H9 (cell line): ENCODE data around the gene ATP12A. TPM values are rescaled to one million over a fixed set of nuclear protein-coding genes. Genes with fewer than 3 reads are reported as not detected.

Experiments
- DNase-seq: peaks from one replicate; pipeline ENCODE4 v3.0.0-alpha.2; 2017
- H2AFZ ChIP-seq: one replicate; pipeline ENCODE4 v1.6.1; 2013; ENCODE audit warnings: mild to moderate bottlenecking, low read length, control low read depth, moderate library complexity
- H2AK5ac ChIP-seq: 2 replicates; pipeline ENCODE4 v1.6.1; 2013; ENCODE audit warnings: low read length, control low read depth, mixed read lengths; ENCODE audit not compliant: insufficient read length
- H2BK120ac ChIP-seq: one replicate; pipeline ENCODE4 v1.6.1; 2013; ENCODE audit warnings: low read depth, mild to moderate bottlenecking, low read length, control low read depth, inconsistent platforms; ENCODE audit not compliant: poor library complexity, severe bottlenecking
- H2BK12ac ChIP-seq: 2 replicates; pipeline ENCODE4 v1.6.1; 2013; ENCODE audit warnings: low read length, control low read depth, mixed read lengths, low read depth; ENCODE audit not compliant: insufficient read length
- H2BK15ac ChIP-seq: 2 replicates; pipeline ENCODE4 v1.6.1; 2013; ENCODE audit warnings: low read depth, low read length, control low read depth
- H2BK20ac ChIP-seq: one replicate; pipeline ENCODE4 v1.6.1; 2013; ENCODE audit warnings: low read depth, mild to moderate bottlenecking, low read length, control low read depth, inconsistent platforms; ENCODE audit not compliant: poor library complexity, severe bottlenecking
- H2BK5ac ChIP-seq: 2 replicates; pipeline ENCODE4 v1.6.1; 2013; ENCODE audit warnings: low read length, control low read depth, mixed read lengths; ENCODE audit not compliant: insufficient read length
- H3K14ac ChIP-seq: 2 replicates; pipeline ENCODE4 v1.6.1; 2013; ENCODE audit warnings: low read length, control low read depth; ENCODE audit not compliant: insufficient read depth
- H3K18ac ChIP-seq: 2 replicates; pipeline ENCODE4 v1.6.1; 2013; ENCODE audit warnings: low read depth, mild to moderate bottlenecking, mixed read lengths, low read length, control low read depth; ENCODE audit not compliant: insufficient read length
- H3K23ac ChIP-seq: 2 replicates; pipeline ENCODE4 v1.6.1; 2013; ENCODE audit warnings: low read length, control low read depth, mixed read lengths, low read depth; ENCODE audit not compliant: insufficient read length
- H3K23me2 ChIP-seq: 2 replicates; pipeline ENCODE4 v1.6.1; 2013; ENCODE audit warnings: low read depth, mild to moderate bottlenecking, mixed read lengths, low read length, control low read depth; ENCODE audit not compliant: insufficient read length, poor library complexity, severe bottlenecking
- H3K27ac ChIP-seq: 2 replicates; pipeline ENCODE4 v1.5.1; 2013; ENCODE audit warnings: low read length, control low read depth, mixed read lengths, low read depth; ENCODE audit not compliant: insufficient read length
- H3K27me3 ChIP-seq: 2 replicates; pipeline ENCODE4 v1.6.1; 2013; ENCODE audit warnings: low read length, control low read depth, inconsistent platforms; ENCODE audit not compliant: insufficient read depth
- H3K4ac ChIP-seq: 2 replicates; pipeline ENCODE4 v1.6.1; 2013; ENCODE audit warnings: low read depth, mild to moderate bottlenecking, control low read depth, inconsistent platforms, low read length, moderate library complexity
- H3K4me1 ChIP-seq: 2 replicates; pipeline ENCODE4 v1.6.1; 2013; ENCODE audit warnings: low read length, control low read depth, inconsistent platforms; ENCODE audit not compliant: insufficient read depth
- H3K4me2 ChIP-seq: 2 replicates; pipeline ENCODE4 v1.6.1; 2013; ENCODE audit warnings: low read length, control low read depth, mixed read lengths; ENCODE audit not compliant: insufficient read length, insufficient read depth
- H3K56ac ChIP-seq: 2 replicates; pipeline ENCODE4 v1.6.1; 2013; ENCODE audit warnings: low read depth, mild to moderate bottlenecking, mixed read lengths, low read length, control low read depth; ENCODE audit not compliant: insufficient read length
- H3K79me1 ChIP-seq: 2 replicates; pipeline ENCODE4 v1.6.1; 2013; ENCODE audit warnings: low read depth, mild to moderate bottlenecking, moderate library complexity, low read length, control low read depth, inconsistent platforms; ENCODE audit not compliant: insufficient read depth, poor library complexity, severe bottlenecking
- H3K79me2 ChIP-seq: 2 replicates; pipeline ENCODE4 v1.6.1; 2013; ENCODE audit warnings: low read length, control low read depth, inconsistent platforms; ENCODE audit not compliant: insufficient read depth
- H3K9ac ChIP-seq: 2 replicates; pipeline ENCODE4 v1.6.1; 2013; ENCODE audit warnings: low read length, control low read depth, mixed read lengths; ENCODE audit not compliant: insufficient read length; ENCODE audit errors: extremely low read depth
- H3K9me3 ChIP-seq: one replicate; pipeline ENCODE4 v1.6.1; 2013; ENCODE audit warnings: low read depth, low read length, inconsistent platforms; ENCODE audit not compliant: control insufficient read depth
- H3T11ph ChIP-seq: one replicate; pipeline ENCODE4 v1.6.1; 2013; ENCODE audit warnings: mild to moderate bottlenecking, low read length, control low read depth, inconsistent platforms
- H4K20me1 ChIP-seq: one replicate; pipeline ENCODE4 v1.6.1; 2013; ENCODE audit not compliant: control insufficient read depth, insufficient read length, insufficient read depth
- H4K5ac ChIP-seq: 2 replicates; pipeline ENCODE4 v1.6.1; 2013; ENCODE audit warnings: low read depth, mild to moderate bottlenecking, mixed read lengths, low read length, control low read depth; ENCODE audit not compliant: insufficient read length
- H4K8ac ChIP-seq: replicated peaks from 2 replicates; pipeline ENCODE4 v1.6.1; 2013; ENCODE audit warnings: low read length, control low read depth, mixed read lengths, low read depth; ENCODE audit not compliant: insufficient read length
- H4K91ac ChIP-seq: 2 replicates; pipeline ENCODE4 v1.6.1; 2013; ENCODE audit warnings: low read depth, mild to moderate bottlenecking, moderate library complexity, mixed read lengths, low read length, control low read depth; ENCODE audit not compliant: insufficient read length
- H3K27ac Mint-ChIP-seq, 3 experiments: 2 replicates in 2 of 3; 3 replicates in 1 of 3; pipeline ENCODE4 v1.8.0; 2020 to 2021; ENCODE audit warnings: mixed read lengths in 3 of 3, mild to moderate bottlenecking in 1 of 3, moderate library complexity in 1 of 3
- H3K27me3 Mint-ChIP-seq: 2 replicates; pipeline ENCODE4 v1.8.0; 2021; ENCODE audit warnings: low read depth, mild to moderate bottlenecking, moderate library complexity, mixed read lengths
- H3K36me3 Mint-ChIP-seq, 3 experiments: 2 replicates in 2 of 3; 3 replicates in 1 of 3; pipeline ENCODE4 v1.8.0; 2020 to 2021; ENCODE audit warnings: low read depth in 3 of 3, mixed read lengths in 3 of 3; ENCODE audit not compliant: insufficient read depth in 1 of 3
- H3K4me1 Mint-ChIP-seq, 2 experiments: 2 replicates each; pipeline ENCODE4 v1.8.0; 2020; ENCODE audit warnings: mixed read lengths in 2 of 2
- H3K4me3 Mint-ChIP-seq, 2 experiments: 2 replicates in 1 of 2; 3 replicates in 1 of 2; pipeline ENCODE4 v1.8.0; 2020 to 2021; ENCODE audit warnings: mild to moderate bottlenecking in 2 of 2, mixed read lengths in 2 of 2, moderate library complexity in 1 of 2
- H3K9me3 Mint-ChIP-seq, 2 experiments: 2 replicates in 1 of 2; 3 replicates in 1 of 2; pipeline ENCODE4 v1.8.0; 2020; ENCODE audit warnings: mild to moderate bottlenecking in 2 of 2, mixed read lengths in 2 of 2, moderate library complexity in 1 of 2
- CTCF ChIP-seq: fragments of 200-600 bp; sonication (generic); conservative IDR thresholded peaks from 3 replicates; pipeline ENCODE4 v1.8.0; 2021; ENCODE audit warnings: antibody characterized with exemption, mild to moderate bottlenecking
- WGBS: extraction: QIAGEN DNeasy Blood & Tissue Kit; methylation state at CpG from one replicate; pipeline ENCODE4 v1.1.7; 2013; ENCODE audit warnings: missing lambda C conversion rate, low lambda C conversion rate, mixed read lengths; ENCODE audit not compliant: insufficient read length; ENCODE audit errors: extremely low coverage; 5-methylcytosine and 5-hydroxymethylcytosine counted together
- total RNA-seq: library from RNA; stranded (reverse); gene quantifications from 2 replicates; pipeline ENCODE4 v1.2.1, GENCODE V29; 2021

ATP12A gene
- total RNA-seq, 1 experiment from 2014 or later: 0.94 TPM

DNA sequence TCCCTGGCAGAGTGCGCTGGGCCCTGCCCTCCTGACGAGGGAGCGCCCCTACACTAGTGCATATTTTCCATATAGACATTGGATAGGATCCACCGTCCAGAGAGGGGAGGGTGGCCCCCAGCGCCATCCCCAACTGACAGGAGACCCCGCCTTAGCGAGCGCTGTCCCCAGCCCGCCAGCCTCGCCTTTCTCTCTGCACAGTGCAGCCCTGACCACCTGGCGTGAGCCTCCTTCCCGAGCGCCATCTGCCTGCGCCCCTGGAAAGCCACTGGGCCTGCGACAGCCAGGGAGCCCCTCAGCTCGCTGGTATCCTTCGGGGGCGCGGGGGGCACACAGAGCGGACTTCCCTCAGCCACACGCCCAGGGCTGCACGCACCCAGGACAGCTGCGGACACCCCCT, 42.1 kb upstream of the ATP12A start:
- no peak overlapping the region for H3K4ac ChIP-seq
- no peak overlapping the region for H2BK15ac ChIP-seq
- no peaks in the 10 kb centered on the region for H3K27me3 Mint-ChIP-seq
- no peak overlapping the region for H3K9ac ChIP-seq
- no peak overlapping the region for H2AK5ac ChIP-seq
- no peaks in the 10 kb centered on the region for H3K23me2 ChIP-seq
- H2BK5ac ChIP-seq: no peak overlapping the region
- no peak for TF ChIP-seq CTCF
- no peaks in the 10 kb centered on the region for H3K9me3 ChIP-seq
- no peaks in the 10 kb centered on the region for H3K36me3 Mint-ChIP-seq
- H3K27ac Mint-ChIP-seq: no peak overlapping the region
- no peak overlapping the region for H3K56ac ChIP-seq
- H3K18ac ChIP-seq: no peak overlapping the region
- H2BK12ac ChIP-seq: no peak overlapping the region
- no peak overlapping the region for H3K23ac ChIP-seq
- no peak overlapping the region for H2BK120ac ChIP-seq
- H3K4me1 Mint-ChIP-seq: peaks cover 3 to 4% of the 10 kb centered on the region in 2 experiments; a peak in 1 of 4 replicates
- WGBS: no CpG with 5 or more reads among the region's 23 CpGs
- H3K79me1 ChIP-seq: no peaks in the 10 kb centered on the region
- no peak overlapping the region for H3K27ac ChIP-seq
- H4K20me1 ChIP-seq: no peaks in the 10 kb centered on the region
- no peak overlapping the region for H4K91ac ChIP-seq
- no peaks in the 10 kb centered on the region for H3K27me3 ChIP-seq
- no peak overlapping the region for H3T11ph ChIP-seq
- DNase-seq: no peak
- H3K4me1 ChIP-seq: no peaks in the 10 kb centered on the region
- H3K4me2 ChIP-seq: no peak overlapping the region
- H2BK20ac ChIP-seq: no peak overlapping the region
- H4K5ac ChIP-seq: no peak overlapping the region
- no peak overlapping the region for H3K14ac ChIP-seq
- no peak overlapping the region for H4K8ac ChIP-seq
- H3K4me3 Mint-ChIP-seq: no peak overlapping the region
- no peaks in the 10 kb centered on the region for H3K9me3 Mint-ChIP-seq
- H2AFZ ChIP-seq: no peak overlapping the region
- H3K79me2 ChIP-seq: no peaks in the 10 kb centered on the region
